Measurements from ENCODE around the gene BCL11A.

The BCL11A gene

DNA sequence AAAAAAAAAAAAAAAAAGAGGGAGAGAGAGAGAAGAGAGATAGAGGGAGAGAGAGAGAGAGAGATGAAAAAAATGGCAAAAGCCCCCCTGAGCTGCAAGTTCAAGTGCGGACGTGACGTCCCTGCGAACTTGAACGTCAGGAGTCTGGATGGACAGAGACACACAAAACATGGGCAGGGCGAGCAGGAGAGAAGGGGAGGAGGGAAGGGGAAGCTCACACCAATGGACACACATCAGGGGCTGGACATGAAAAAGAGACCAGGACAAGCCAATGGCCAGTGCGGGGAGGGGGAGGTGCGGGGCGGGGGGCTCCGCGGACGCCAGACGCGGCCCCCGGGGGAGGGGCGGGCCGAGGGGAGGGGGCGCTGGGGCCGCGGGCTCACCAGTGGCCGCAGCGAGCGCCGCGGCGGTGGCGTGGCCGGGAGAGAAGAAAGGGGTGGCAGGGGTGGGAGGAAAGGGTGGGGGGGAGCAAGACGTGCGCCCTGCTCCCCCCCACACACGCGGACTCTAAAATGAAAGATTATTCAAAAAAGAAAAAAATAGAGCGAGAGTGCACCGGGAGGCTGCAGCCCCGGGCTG lies at the start of gene BCL11A:
Gene BCL11A, minus strand, starts transcription at position 160 of the 579 bp plus-strand sequence. CDS start 384 bp downstream, outside the sequence.
- peak; percentile 83 for DNase-seq

- DNase-seq = no peak
These were observed 49.5 kb upstream of the BCL11A start for GRCh38 chr2:60602828-60603532.

- DNase-seq = no peak
These were observed 48.9 kb upstream of the BCL11A start for GRCh38 chr2:60602388-60602787.

- DNase-seq = no peak
These were observed 44.8 kb upstream of the BCL11A start for GRCh38 chr2:60598271-60598670.

- DNase-seq = no peak
These were observed 43.9 kb upstream of the BCL11A start for GRCh38 chr2:60597346-60597745.

DNA sequence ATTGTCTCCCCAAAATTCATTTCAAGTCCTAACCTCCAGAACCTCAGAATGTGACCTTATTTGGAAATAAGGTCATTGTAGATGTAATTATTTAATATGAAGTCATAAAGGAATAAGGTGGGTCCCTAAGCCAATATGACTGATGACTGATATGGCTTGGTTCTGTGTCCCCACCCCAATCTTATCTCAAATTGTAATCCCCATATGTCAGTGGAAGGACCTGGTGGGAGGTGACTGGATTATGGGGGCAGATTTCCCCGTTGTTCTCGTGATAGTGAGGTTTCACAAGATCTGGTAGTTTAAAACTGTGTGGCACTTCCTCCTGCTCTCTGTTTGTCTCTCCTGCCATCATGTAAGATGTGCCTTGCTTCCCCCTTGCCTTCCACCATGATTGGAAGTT lies 43.0 kb upstream of the BCL11A start:
- no peak for DNase-seq

DNA sequence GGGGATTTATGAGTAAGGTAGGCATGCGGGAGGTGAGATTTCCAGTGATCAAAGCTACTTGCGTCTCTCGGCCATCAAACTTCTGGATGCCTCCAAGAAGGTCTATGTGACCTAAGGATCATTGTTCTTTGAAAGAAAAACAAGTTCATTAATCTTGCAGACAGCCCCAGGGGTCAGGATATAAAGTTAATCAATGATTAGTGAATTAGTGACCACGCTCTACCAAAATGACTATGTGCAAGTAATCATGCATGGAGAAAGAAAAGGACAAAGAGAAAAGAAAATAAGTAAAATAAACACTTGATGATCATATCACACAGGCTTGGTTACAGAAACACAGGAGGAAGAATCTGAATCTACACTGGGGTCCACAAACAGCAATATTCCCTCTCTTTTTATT lies 42.5 kb upstream of the BCL11A start:
- no peak for DNase-seq

DNA sequence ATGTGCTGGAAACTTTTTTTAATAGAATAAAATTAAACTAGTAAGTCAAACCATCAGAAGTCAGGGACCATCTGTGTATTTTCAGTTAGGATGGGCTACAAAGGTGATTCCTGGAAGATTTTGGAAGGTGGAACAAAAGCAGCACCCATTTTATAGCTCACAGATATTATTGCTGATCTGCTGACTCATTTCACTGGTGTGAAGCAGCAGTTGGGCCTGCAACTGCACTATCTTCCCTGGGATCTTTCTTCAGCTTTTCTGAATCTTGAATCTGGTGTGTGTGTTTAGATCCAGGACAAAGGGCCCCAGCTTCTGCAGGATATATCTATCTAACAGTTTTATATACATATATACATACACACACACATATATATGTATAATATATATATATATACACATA lies 35.6 kb upstream of the BCL11A start:
- no peak for DNase-seq

- no peak for DNase-seq
These were observed 32.6 kb upstream of the BCL11A start for GRCh38 chr2:60586081-60586480.

- DNase-seq = no peak
These were observed 31.8 kb upstream of the BCL11A start for GRCh38 chr2:60585276-60585675.

DNA sequence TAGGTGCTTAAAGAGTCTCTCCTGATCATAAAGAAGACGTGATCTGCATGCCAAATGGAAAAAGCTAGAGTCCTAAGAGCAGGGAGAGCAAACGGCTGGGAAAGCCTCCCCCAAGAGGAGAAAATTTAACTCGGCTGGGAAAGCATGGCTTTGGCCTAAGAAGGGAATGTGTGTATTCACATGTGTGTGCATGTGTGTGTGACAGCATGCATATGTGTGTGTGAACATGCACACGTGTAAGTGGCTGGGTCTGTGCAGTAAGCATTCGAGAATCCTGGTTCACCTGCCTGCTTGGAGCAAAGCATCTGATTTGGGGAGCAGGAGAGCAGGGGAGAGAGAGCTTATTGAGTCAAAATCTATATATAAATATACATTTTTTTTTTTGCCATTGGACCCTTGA lies 30.1 kb upstream of the BCL11A start:
- DNase-seq = no peak

DNA sequence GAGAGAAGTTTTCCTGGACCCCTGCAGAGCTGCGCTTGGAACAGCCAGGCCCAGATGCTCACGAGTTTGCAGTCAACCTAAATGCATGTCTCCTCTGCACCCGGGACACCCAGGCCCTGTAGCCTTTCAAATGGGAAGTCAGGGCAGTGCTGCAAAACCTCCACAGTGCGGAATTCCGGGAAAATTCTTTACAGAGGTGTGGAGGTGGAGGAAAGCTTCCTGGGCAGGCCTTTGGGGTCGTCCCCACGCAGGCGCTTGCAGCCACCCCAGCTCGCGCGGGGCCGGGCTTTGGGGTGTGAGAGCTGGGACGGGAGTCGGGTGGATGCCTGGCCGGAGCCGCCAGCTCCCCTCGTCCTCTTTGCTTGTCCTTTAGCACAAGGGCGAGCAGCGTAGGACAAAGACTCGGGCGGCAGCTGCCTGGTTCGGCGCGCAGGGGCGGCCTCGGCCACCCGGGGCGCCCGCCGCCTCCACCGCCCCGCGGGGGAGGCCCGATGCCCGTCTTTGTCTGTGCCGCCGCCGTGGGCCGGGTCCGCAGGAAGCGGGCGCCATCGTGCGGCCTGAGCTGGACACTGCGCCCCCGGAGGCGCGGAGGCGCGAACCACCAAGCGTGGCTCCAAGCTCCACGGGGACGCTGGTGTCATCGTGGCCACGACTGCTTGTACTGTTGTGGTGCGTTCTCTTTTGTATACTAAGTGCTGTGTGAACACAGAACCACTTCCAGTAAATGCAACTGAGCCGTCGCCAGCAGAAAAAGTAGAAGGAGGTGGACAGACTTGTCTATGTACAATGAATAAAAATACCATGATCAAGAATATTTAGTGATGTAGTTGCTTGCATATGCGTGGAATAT lies 28.2 kb upstream of the BCL11A start:
- DNase-seq = no peak

DNA sequence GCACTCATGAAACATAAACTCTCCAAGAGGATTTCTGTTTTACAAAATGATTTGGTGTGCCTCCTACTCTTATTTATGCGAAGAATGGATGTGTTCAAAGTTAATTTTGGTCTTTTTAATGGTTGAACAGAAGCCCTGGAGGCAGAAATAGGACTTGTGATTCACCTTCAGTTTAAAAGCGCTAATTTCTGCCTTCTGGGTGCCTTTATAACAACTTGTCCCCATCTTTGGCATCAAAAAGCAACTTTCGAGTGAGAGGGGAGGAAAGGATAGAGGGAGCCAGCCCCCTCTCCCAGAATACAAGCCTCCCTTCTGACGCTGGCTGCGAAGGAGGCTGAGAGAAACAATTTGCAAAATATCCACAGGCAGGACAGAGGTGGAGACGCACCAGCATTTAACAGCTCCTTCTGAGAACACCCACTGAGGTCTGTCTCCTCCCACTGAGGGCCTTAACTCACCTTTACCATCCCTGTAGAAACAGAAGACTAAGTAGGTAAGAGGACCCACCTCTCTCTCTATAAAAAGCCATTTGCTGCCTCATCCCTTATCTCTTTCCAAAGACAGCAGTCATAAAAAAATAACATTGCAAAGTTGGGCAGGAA lies 24.3 kb upstream of the BCL11A start:
- no peak for DNase-seq

DNA sequence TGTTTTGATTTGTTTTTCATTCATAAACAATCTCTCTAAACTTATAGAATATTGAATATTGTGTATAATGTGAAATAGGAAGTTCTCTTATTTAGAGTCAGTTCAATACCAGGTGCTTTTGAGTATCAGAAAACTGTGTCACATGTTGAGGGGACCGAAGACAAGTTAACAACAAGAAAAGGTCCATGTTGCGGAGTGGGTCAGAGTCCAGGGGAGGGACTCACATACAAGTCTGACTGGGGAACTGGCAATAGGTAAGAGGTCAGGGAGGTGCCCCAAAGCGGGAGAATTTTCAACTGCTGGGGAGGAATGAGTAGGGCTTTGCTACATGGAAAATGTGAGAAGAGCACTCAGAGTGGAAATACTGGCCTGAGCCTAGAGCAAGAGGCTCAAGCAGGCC lies 19.8 kb upstream of the BCL11A start:
- DNase-seq = no peak

GRCh38 chr2:60570251-60570650 lies 16.8 kb upstream of the BCL11A start:
- DNase-seq = no peak

DNA sequence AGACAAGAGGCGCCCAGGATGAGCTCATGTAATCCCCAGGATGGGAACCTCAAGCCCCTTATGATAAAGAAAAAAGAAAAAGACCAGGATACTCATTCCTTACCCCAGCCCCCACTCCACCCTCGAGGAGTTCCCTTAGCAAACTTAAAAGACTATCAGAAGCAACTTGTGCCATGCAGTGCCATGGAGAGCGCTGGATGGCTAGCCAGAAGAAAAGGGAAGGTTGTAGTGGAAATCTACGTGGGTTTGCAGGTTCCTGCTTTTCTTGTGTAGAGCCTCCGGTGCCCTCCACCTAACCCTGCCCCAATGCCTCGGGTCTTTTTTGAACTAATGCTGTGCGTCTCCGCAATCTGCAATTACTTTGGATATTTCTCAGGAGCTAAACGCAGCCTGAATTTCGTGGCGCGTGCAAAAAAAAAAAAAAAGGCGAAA lies 16.2 kb upstream of the BCL11A start:
- no peak for DNase-seq

GRCh38 chr2:60567919-60568768 lies 14.7 kb upstream of the BCL11A start:
- DNase-seq = no peak

DNA sequence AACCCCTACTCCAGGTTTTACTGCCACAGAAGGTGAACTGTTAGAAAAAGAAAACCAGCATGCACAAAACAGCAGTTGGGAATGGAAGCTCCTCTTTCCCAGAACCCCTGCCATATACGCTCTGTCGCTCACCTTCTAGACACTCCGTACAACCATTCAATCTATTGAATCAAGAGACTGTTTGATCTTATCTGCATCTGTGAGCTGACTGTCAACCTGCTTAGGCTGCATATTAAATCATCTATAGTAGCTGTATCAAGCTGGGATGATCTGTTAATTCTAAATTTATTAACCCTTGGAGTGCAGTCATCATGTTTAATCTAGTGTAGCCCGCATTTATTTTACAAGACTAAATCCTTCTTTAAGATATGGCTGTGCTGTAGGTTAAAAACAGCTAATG lies 13.6 kb upstream of the BCL11A start:
- no peak for DNase-seq

- no peak for DNase-seq
These were observed 12.0 kb upstream of the BCL11A start for GRCh38 chr2:60565472-60565871.

- no peak for DNase-seq
These were observed 7.5 kb upstream of the BCL11A start for GRCh38 chr2:60560734-60561644.

DNA sequence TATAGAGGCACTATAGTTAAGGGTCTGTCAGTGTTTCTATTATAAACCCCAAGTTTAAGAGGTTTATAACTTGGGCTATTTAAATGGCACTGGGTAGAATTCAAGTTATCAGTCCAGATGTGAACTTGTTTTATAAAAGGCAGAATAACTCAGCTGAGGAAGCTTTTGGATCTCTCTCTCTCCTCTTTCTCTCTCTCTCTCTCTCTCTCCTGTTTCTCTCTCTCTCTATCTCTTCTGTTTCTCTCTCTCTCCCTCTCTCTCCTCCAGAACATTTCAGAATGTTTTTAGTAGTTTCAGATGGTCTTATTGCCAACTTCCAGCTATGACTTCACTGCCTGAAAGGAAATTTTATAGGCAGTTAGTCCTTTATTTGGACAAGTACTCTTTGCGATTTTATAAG lies 6.4 kb upstream of the BCL11A start:
- no peak for DNase-seq
